Stimulated activated CD4-positive, alpha-beta T cell treated with anti-CD3 and anti-CD28 coated beads, Interleukin-12 subunit alpha, Interleukin-12 subunit beta, amount 100 ng/mL, for 48 hours (primary cell): ENCODE results near the gene SLC6A11.

Source experiments
- DNase-seq, 3 donors: peaks; one replicate each; pipeline ENCODE4 v3.0.0-alpha.2; 2020; ENCODE audit warnings: low read depth in 2 of 3, low spot score in 1 of 3

The SLC6A11 gene

DNA sequence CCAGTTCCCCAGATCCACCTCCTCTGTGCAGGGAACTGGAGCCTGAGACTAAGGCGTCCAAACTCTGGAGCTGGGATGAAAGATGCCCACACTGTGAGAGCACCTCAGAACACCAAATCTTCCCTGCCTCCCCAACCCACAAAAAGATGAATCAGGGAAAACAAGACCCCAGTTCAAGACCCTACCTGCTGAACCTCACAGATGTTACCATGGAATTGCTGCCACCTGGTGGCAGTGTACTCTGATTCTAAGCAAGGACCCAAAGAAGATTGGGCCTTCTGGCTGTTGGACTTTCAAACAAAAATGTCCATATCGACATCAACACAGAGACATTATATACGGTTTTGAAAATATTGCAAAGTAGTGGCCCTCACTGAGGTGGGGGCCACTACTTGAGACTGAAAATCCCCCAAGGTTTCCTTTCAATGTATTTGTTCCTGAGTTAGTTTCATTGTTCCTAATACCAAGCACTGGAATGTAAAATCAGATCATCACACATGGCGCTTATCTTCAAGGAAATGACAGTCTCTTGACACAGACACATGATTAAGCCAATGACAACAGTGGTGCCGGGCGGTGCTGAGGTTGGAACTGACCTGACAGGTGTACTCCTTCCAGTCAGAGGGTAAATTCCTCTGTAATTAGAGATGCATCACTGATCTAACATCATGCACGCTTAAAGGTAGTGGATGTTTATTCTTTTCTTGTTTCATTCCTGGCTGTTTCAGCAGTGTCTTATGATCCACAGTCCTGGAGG lies 67.6 kb downstream of the SLC6A11 start:
- no peak for DNase-seq

DNA sequence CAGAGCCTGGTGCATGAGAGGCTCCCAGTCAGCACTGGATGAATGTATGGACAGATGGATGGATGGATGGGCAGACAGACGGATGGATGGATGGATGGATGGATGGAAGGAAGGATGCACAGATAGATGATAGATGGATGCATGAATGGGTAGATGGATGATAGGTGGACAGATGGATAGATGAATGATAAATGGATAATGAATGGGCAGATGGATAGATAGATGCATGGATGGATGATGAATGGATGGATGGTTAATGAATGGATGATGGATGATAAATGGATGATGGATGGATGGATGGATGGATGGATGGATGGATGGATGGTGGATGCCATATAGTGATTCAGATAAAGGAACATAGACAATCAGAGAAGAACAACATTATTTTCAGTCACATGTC lies 71.0 kb downstream of the SLC6A11 start:
- no peak for DNase-seq

DNA sequence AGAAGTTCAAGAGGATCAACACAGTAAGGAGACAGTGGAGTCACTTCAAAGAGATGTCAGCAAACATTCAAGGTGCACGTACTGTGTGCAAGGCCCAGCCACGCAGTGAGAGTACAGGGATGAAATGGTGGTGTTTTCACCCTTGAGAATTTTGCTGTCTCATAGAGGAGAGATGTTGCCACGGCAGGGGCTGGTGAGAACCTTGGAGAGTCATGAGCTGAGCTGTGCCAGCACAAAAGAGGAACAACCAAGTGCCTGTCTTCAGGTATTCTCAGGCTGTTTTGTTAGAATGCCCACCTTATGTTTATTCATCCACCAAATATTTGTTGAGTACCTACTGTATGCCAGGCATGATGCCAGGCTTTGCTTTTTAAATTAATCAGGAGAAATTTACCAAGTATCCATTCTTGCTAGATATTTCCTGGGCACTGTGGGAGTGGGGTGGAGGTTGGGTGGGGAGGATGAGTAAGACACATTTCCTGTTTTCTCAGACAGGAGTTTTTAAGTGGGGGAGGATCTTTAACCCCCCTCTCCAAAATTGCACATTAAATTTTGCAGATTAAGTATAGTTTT lies 72.6 kb downstream of the SLC6A11 start:
- DNase-seq = no peak

DNA sequence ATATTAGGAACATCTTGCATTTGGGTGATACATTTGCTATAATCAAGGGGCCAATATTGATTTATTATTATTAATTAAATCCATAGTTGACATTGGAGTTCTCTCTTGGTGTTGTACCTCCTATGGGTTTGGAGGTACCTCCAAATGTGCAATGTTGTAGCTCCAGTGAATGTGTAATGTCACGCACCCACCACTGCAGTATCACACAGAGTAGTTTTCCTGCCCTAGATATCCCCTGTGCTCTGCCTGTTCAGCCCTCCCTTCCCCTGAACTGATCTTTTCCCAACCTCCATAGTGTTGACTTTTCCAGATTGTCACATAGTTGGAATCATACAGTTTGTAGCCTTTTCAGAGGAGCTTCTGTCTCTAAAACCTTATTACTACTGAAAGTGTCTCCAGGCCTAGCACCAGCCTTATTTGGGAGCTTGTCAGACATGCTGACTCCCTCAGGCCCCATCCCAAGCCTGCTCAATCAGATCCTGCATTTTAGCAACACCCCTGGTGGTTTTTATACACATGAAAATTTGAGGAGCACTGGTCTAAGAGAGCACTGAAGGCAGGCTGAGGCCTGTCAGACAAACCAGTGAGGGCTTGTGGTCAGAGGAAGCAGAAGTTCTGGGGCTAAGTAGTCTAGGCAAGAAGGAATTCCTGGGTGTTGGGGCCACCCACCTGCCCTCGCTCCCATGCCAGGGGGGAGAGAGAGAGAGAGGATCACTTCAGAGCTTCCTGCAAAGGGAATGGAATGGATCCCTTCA lies 73.4 kb downstream of the SLC6A11 start:
- DNase-seq = no peak

DNA sequence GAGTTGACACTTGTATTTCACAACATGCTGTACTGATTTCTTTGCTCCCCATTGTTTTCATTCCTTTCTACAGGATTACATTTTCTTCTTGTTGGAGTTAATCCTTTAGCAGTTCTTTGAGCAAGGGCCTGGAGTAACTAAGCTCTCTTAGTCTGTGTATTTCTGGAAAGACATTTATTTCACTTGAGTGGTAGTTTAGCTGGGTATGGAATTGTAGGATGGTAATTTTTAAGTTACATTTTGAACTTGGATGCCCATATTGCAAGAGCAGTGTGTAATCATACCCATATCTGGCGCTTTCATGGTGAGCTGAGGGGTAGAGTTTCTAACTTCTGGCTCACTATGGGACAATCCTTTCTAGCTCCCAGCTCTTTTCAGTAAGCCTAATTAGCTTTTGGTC lies 74.6 kb downstream of the SLC6A11 start:
- DNase-seq = no peak

DNA sequence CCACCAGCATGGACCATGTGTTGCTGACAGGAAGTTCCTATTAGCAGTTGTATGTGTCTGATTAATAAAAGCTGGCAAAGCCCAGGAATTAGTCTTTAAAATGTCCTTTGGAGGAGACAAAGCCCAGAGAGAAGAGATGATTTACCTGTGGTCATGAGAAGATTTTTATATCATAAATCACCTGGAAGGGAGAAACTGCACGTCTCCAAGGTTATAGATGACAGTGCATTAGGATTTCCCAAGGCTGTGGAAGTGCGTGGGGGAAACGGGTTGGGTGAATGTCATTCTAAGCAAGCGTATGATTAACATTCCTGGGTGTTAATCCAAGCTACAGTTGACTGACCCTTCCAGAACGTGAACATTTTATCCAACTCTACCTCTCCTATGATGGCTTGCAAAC lies 76.6 kb downstream of the SLC6A11 start:
- DNase-seq = no peak

DNA sequence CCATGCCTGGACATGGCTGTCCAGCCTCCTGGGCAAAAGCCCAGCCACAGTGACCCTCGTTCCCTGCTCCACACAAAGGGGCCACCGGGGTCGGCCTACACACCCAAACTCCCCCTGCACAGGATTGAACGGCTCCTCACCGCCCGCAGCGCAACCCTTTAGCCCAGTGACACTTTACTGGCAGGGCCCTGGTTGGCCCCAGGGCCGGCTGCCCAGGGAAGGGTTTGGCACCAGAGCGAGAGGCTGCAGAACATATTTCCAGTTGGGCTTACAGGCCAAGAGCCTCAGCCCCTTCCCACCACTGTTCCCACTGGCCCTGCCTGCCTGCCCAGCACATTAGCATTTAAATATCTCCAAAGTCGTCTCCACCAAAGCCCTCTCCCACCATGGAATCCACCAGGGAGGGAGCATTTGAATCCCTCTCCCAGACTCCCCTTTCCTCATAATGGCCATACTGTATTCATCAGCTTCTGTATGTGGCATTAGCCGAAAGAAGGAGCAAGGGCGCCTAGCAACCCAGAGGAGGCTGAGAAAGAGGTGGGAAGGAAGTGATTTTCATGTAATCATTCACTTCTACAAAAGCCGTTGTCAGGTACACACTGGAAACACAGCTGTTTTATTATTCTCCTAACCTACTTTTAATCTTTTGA lies 85.4 kb downstream of the SLC6A11 start:
- DNase-seq = no peak

DNA sequence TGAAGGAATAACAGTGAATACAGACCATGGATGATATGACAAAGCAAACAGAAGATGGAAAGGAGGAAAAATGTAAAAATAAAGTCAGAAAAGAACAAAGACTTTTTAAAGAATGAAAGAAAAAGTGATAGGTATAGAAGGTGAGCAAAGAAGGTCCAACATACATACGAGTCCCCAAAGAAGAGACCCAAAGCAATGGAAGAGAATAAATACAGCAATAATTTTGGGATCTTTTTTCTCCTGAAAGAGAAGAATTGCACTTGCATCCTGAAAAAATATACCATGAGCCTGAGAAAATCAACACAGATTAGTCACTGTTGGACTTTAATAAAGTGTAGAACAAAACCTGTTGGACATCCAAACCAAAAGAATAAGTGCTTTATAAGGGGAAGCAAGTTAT lies 91.2 kb downstream of the SLC6A11 start:
- DNase-seq = no peak

DNA sequence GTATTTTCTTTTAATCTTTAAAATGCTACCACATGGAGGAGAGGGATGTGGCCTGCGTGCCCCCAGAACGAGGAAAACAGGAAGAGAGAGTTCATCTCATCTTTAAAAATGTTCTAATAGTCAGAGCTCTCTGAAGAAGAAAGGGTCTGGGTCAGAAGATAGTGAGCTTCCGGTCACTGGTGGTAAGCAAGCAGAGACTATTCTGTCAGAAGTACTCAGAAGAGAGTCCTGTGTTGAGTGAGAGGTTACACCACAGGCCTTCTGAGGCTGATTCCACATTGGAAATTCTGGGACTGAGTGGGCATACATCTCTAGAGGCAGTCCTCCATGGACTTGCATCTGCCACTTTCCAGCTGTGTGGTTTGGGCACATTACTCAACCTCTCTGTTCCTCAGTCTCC lies 94.3 kb downstream of the SLC6A11 start:
- DNase-seq = no peak

DNA sequence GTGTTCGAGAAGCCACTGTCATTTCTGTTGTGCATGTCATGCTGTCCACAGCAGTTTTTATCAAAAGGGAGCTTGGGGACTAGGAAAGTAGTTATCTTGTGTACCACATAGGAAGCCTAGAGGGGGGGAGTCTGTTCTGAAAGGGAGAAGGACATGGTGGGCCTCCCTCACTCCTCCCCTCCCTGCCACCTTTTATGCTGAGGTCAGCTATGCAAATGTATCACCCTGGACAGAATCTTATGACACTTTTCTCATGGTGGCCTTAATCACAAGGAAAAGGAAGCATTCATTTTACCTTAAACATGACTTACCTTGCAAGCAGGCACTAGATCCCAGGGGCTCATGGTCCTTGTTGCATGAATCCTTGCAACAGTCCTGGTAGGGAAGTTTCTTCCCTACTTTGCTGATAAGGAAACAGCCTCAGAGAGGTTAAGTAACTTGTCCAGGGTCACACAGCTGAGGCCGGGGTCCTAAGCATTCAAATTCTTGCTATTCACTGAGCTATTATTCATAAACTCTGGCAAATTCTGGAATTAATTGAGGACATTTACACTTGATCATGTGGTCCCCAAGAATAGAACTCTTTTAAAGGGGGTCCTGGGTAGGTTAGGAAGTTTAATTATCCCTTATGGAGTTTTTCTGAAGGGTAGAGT lies 95.4 kb downstream of the SLC6A11 start:
- no peak for DNase-seq

DNA sequence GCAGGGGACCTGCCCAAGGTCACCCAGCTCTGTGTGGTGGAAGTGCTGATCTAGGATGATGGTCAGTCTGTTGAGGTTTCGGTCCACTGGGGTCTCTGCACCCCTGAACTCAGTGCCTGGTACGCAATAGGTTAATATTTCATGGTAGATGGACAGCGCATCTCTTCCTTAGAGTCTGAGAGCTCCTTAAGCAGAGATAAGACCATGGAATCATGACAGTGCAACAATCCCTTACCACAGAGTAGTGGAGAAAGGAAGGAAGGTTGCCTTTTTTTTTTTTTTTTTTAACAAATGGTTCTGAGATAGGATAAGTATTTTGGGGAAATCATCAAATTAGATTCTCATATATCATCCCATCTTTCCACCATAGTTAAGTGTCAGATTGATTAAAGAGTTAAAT lies 96.8 kb downstream of the SLC6A11 start:
- DNase-seq = no peak

DNA sequence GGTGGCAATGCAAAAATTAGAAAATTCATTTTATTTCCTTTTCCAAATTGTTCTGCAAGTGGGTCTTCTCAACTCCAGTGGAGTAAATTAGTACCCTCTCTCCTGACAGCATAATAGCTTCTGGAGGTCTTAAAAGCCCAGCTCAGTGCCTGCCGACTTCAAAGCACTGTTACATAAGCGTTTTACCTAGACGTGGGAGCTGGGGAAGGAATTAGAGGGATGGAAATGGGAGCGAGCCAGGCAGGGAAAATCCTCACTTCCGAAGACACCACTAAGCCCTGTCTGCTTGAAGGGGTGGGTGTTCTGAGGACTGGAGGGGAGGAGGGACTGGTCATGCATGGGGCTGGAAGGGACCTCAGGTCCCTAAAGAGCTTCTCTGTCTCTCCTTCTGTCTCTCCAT lies 99.3 kb downstream of the SLC6A11 start:
- no peak for DNase-seq

DNA sequence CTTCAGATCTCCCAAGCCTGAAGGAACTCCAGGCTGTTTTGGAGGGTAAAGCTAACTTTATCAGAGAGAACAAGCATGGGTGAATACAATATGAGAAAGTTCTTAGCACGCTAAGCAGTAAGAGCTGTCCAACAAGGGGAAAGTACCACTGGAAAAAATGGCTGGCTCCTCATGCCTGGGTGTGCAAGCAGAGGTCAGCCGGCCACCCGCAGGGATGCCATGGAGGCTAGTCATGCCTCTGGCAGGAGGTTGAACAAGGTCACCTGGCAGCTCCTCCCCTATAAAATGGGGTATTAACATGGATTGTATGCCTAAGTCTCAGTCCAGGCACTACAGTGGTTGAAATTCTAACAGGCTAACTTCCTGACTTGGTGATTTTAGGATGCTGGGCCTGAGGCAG lies 101.1 kb downstream of the SLC6A11 start:
- no peak for DNase-seq

DNA sequence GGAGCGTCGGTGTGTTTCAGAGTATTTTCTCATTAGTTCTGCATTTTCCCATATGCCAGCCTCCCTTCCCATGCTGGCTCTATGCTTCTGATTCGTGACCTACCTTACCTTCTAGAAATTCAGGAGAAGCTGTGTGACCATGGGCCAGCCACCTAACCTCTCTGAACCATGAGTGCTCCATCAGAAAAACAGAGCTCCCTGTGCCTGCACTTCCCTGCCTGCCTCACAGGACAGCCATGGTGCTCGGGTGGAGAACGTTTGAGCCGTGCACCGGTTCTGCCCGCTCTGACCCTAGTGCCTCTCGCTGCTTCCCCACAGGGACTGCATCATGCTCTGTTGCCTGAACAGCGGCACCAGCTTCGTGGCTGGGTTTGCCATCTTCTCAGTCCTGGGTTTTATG lies 102.0 kb downstream of the SLC6A11 start:
- DNase-seq = no peak

DNA sequence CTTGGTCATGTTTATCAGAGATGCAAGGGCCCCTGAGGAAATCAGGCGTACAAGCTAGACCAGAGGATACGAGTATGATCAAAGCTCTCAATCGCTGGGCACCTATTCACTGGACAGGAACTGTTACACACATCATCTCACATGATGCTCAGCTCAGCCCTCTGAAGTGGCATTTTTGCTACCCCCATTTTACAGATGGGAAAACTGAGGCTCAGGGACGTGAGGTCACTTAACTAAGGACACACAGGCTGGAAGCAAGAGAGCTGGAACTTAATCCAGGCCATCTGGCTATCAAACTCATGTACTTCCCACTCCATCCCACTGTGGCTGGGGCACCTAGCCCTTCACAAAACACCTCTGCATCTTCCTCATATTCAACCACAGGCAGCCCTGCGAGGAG lies 103.6 kb downstream of the SLC6A11 start:
- DNase-seq = no peak

DNA sequence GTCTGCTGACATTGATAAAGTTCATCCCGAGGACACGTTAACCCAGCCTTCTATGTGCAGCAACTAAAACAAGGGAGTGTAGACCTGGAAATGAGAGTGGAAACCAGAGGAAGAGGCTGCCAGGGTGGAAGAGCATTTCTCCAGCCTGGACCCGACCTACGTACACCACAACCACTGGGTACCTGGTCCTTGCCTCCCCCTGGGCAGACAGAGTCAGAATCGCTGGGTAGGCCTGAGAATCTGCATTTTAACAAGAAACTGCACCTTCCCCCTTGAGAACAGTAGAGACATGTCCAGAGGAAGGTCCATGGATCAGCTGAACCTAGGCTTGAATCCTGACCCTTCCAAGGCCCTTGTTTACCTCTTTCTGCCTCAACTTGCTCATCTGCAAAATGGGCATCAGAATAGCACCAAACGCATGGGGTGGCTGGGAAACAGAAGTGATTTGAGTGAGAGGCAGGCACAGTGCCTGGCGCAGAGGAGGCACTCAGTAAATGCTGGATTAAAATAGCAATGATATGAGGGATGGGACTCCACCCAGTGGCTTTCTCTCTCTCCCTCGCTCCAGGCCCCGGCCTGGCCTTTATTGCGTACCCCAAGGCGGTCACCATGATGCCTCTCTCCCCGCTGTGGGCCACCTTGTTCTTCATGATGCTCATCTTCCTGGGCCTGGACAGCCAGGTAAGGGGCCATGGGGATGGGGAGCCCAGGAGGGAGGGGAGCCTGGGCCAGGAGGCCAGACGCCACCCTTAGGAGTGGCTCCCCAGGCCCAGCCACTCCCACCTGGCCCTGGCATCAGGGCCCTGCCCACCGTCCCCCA lies 109.6 kb downstream of the SLC6A11 start:
- no peak for DNase-seq

DNA sequence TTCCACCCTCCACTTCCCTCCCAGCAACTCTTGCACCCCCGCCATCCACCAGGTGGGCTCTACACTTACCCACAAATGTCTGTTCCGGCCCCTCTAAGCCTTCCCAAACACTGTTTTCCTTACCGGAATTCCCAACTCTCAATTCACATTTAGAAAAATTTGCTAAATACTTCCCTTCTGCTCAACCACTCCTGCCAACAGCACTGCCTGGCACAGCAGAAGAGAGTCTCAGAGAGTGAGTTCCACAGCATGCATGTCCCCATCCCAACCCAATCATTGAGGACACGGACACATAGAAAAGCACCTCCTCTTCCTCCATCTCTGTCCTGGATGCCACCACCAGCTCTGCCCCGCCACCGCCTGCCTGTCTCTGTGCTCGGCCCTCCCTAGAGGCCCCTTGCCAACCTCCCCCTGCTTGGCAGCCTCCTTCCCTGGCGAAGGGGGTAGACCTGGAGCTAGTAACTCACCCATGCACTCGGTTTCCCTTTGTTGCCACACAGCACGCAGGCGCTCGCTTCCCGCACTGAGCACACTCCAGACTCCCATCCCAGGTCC lies 110.3 kb downstream of the SLC6A11 start:
- no peak for DNase-seq

DNA sequence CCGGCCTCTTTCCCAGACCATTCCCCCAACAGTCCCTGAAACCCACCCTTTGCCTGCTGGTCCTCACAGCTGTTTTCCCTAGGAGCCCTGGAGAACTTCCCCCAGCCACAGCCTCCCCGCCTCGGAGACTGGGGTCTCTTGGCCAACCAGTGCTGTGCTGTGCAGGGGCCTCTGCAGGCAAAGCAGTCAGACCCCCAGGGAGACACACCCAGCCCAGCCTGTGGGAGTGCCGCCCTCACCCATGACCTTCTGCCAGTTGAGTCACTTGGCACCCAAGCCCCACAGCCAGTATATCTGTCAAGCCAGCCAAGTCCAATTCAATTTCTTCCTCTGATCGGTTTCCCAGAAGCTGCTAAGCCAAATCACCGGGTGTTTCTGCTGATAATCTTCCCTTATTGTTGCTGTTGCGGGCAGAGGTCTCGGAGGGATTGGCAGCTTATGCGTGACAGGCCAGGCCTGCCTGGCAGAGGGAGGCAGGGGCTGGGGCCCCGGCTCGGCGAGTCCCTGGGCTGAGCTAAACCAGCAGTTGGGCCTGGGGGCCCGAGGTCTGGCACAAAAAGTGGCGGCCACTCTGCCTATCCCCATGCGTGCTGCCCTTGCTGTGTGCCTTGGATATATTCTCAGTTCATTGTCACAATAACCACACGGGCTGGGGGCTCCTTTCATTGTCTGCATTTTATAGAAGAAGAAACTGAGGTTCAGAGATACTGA lies 110.9 kb downstream of the SLC6A11 start:
- no peak for DNase-seq

DNA sequence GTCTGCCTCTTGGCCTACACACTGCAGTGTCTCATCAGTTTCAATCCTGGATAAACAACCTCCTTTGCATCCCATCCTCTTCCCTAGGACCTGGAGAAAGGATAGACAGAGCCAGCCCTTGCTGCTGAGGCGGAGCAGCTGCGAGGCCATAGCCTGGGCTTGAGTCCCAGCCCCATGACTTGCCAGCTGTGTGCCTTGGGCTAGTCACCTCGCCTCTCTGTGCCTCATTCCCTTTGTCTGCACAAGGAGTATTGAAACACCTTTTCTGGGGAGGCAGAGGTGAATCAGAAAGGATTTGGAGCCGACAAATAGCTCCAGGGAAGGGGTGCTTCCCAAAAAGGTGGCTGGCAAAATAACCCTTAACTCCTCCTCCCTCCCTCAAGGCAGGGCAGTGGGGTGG lies 111.5 kb downstream of the SLC6A11 start:
- DNase-seq = no peak
